ENCODE data around the gene CELSR2.

The CELSR2 gene

DNA sequence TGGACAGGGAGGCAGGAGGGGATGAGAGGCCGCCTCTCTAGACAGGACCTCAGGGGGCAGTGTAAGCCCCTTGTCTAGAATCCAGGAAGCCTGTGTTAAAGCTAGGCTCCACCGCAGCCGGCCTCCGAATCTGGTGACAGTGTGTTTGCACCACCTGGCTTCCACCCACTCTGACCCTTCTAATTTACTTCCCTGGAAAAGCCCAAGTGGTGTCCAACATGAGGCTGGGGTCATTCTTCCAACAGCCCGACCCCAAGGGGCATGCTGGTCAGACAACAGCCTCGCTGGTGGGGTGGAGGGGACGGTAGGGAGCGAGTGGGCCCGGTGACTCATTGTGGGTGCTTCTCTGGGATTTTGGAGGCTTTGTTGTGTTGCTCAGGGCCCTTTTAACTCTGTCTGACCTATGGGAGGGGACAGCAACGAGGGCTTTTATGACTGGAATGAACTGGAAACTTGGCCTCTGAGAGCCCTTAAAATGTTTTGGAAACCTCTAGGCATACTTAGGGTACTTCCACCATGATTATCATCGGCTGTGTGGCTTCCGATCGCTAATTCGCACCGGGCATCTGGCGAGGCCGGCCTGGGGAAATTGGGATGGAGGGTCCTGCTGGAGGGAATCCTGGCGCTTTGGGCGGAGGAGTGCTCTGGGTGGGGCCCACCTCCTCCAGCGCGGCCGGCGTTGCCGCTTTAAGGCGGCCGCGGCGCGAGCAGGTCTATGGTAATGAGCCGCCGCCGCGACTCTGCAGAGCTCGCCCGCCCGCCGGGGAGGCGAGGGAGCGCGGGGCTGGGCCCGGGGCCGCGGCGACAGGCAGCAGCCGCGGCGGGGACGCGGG is at the start of gene CELSR2:
TSS of gene CELSR2 (plus strand) at position 743 of the 833 bp plus-strand sequence. CDS start 541 bp downstream, outside the sequence.
- no peaks in the 10 kb centered on the region for H3K9me3 ChIP-seq (ENCODE audit: control insufficient read depth, insufficient read depth, low read depth, low read length)
- H3K27ac ChIP-seq (ENCODE audit: extremely low read depth, low read depth, low read length), result peak within 1 kb of the TSS; percentile 65; the same call in 1 of the 2 replicates
- peak within 1 kb of the TSS; percentile 45 for H3K4me3 ChIP-seq (ENCODE audit: low read depth, low read length)
- TF ChIP-seq ZNF792 (tag by site-specific recombination; IDR thresholded peaks at IDR 0.05) (no peak), GLIS1 (tag by site-specific recombination; IDR thresholded peaks at IDR 0.05) (peak; percentile 36; the same call in 1 of the 2 replicates), ZNF341 (tag by site-specific recombination; IDR thresholded peaks at IDR 0.05; ENCODE audit: low read depth) (peak; percentile 53; the same call in 1 of the 2 replicates), ZNF221 (tag by site-specific recombination; IDR thresholded peaks at IDR 0.05; ENCODE audit: borderline replicate concordance) (no peak), ZBTB48 (tag by site-specific recombination; IDR thresholded peaks at IDR 0.05) (peak; percentile 70), ZBTB6 (tag by site-specific recombination; IDR thresholded peaks at IDR 0.05) (peak; percentile 12; the same call in 1 of the 2 replicates), ZBTB8A (tag by site-specific recombination; IDR thresholded peaks at IDR 0.05) (0 out of 2 replicates have a peak, but pooled peaks have one; percentile 18), ZBTB20 (tag by site-specific recombination; IDR thresholded peaks at IDR 0.05) (peak; percentile 64; the same call in 1 of the 2 replicates), ZFP69B (tag by site-specific recombination; IDR thresholded peaks at IDR 0.05) (peak; percentile 100), ZNF600 (tag by site-specific recombination; IDR thresholded peaks at IDR 0.05) (0 out of 2 replicates have a peak, but pooled peaks have one; percentile 15), ZSCAN30 (tag by site-specific recombination; IDR thresholded peaks at IDR 0.05) (peak; percentile 38; the same call in 1 of the 2 replicates), ZNF660 (tag by site-specific recombination; IDR thresholded peaks at IDR 0.05) (peak; percentile 42; the same call in 1 of the 2 replicates), ZNF561 (tag by site-specific recombination; IDR thresholded peaks at IDR 0.05; ENCODE audit: borderline replicate concordance) (0 out of 2 replicates have a peak, but pooled peaks have one; percentile 22), HIC1 (tag by site-specific recombination; IDR thresholded peaks at IDR 0.05) (no peak), ZNF10 (tag by site-specific recombination; IDR thresholded peaks at IDR 0.05) (no peak), SP7 (tag by site-specific recombination; IDR thresholded peaks at IDR 0.05) (peak; percentile 44; the same call in 1 of the 2 replicates), ZNF280C (tag by site-specific recombination; IDR thresholded peaks at IDR 0.05) (no peak), ZNF335 (tag by site-specific recombination; conservative IDR thresholded peaks at IDR 0.05) (peak; percentile 99), PRDM10 (tag by site-specific recombination; IDR thresholded peaks at IDR 0.05) (peak; percentile 60; the same call in 1 of the 2 replicates), ZBTB17 (tag by site-specific recombination; IDR thresholded peaks at IDR 0.05) (peak; percentile 44; the same call in 1 of the 2 replicates), ZXDB (tag by site-specific recombination; IDR thresholded peaks at IDR 0.05) (0 out of 2 replicates have a peak, but pooled peaks have one; percentile 47), RBAK (tag by site-specific recombination; IDR thresholded peaks at IDR 0.05) (no peak)
- TF ChIP-seq, protein P1, sequence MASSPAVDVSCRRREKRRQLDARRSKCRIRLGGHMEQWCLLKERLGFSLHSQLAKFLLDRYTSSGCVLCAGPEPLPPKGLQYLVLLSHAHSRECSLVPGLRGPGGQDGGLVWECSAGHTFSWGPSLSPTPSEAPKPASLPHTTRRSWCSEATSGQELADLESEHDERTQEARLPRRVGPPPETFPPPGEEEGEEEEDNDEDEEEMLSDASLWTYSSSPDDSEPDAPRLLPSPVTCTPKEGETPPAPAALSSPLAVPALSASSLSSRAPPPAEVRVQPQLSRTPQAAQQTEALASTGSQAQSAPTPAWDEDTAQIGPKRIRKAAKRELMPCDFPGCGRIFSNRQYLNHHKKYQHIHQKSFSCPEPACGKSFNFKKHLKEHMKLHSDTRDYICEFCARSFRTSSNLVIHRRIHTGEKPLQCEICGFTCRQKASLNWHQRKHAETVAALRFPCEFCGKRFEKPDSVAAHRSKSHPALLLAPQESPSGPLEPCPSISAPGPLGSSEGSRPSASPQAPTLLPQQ (tag by site-specific recombination; IDR thresholded peaks at IDR 0.05), result peak; percentile 100
- TF ChIP-seq, protein P2, sequence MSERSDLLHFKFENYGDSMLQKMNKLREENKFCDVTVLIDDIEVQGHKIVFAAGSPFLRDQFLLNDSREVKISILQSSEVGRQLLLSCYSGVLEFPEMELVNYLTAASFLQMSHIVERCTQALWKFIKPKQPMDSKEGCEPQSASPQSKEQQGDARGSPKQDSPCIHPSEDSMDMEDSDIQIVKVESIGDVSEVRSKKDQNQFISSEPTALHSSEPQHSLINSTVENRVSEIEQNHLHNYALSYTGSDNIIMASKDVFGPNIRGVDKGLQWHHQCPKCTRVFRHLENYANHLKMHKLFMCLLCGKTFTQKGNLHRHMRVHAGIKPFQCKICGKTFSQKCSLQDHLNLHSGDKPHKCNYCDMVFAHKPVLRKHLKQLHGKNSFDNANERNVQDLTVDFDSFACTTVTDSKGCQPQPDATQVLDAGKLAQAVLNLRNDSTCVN (tag by site-specific recombination; optimal IDR thresholded peaks at IDR 0.05), result peak; percentile 76
- peaks cover 0 to 28% of the 10 kb centered on the region in 2 experiments; a peak in 1 of 3 replicates for H3K36me3 ChIP-seq (ENCODE audit: control insufficient read depth in 2 of 2, insufficient read depth in 1 of 2, low read length in 2 of 2)
- H3K4me1 ChIP-seq (ENCODE audit: control insufficient read depth, insufficient read depth, low read length), result peaks cover 5% of the 10 kb centered on the region; the same call in 1 of the 2 replicates
- CTCF ChIA-PET, result interaction anchor here (1.0 to 1.6 kb wide), 3 partner anchors 9 to 149 kb away, joined by 3 to 11 read pairs (median 4); no protein-coding TSS in a partner anchor
- POLR2A ChIA-PET, result interaction anchor here (1.0 to 2.7 kb wide), 6 partner anchors 10 to 149 kb away, joined by 3 to 12 read pairs (median 4); partner anchors contain the start of genes PSRC1 and SORT1
